ENCODE results near the gene SLC14A1. TPM values are rescaled to one million over a fixed set of nuclear protein-coding genes. Genes with fewer than 3 reads are reported as not detected.

SLC14A1 gene
- total RNA-seq, 1 donor from 2014 or later = 0.10 TPM

GRCh38 chr18:45775743-45776142 lies 51.8 kb downstream of the SLC14A1 start:
- no peak for DNase-seq (ENCODE audit: low spot score)
- no peak overlapping the region for H3K27ac Mint-ChIP-seq
- H3K36me3 Mint-ChIP-seq (ENCODE audit: low read depth) = no peaks in the 10 kb centered on the region
- H3K9me3 Mint-ChIP-seq = peaks cover 3% of the 10 kb centered on the region
- intact Hi-C loops (cut with micrococcal nuclease) = loop anchor here (5.0 kb wide), 1 partner anchor 88 kb away; no protein-coding TSS in a partner anchor
- H3K4me3 Mint-ChIP-seq = peak overlapping the region; percentile 76
- H3K4me1 Mint-ChIP-seq (ENCODE audit: low read depth) = peaks cover 15% of the 10 kb centered on the region
- peaks cover 55% of the 10 kb centered on the region for H3K27me3 Mint-ChIP-seq (ENCODE audit: insufficient read depth)

- Mint-ChIP-seq H3K27ac (no peak overlapping the region), H3K4me1 (ENCODE audit: low read depth) (peaks cover 15% of the 10 kb centered on the region), H3K36me3 (ENCODE audit: low read depth) (no peaks in the 10 kb centered on the region), H3K27me3 (ENCODE audit: insufficient read depth) (peaks cover 53% of the 10 kb centered on the region), H3K9me3 (peaks cover 3% of the 10 kb centered on the region), H3K4me3 (no peak overlapping the region)
- DNase-seq (ENCODE audit: low spot score) = no peak
- intact Hi-C loops (cut with micrococcal nuclease) = loop anchor here (5.0 kb wide), 1 partner anchor 90 kb away; no protein-coding TSS in a partner anchor
Observed at GRCh38 chr18:45777393-45777792, 53.4 kb downstream of the SLC14A1 start.

DNA sequence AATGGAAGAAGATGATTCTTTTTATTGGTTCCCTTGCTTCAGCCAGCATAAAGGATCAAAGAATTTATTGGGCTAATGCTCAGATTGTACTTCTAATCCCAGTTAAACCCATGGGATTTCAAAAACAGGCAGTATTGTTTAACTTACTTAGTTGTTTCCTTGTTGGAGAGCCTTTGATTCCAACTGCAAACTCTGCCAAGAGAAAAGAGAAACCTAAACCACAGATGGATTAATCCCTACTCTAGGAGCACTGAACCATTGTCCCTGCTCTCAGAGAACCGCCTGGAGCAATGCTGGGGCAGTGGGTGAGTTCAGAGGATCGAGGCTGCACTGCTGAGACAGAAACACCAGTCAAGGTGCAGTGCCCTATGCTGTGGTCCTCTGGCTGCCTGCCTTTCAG lies 56.6 kb downstream of the SLC14A1 start:
- Mint-ChIP-seq H3K4me3 (no peak overlapping the region), H3K27me3 (ENCODE audit: insufficient read depth) (peaks cover 31% of the 10 kb centered on the region), H3K4me1 (ENCODE audit: low read depth) (peaks cover 4% of the 10 kb centered on the region), H3K9me3 (no peaks in the 10 kb centered on the region), H3K36me3 (ENCODE audit: low read depth) (no peaks in the 10 kb centered on the region), H3K27ac (no peak overlapping the region)
- intact Hi-C loops (cut with micrococcal nuclease) = no loop called here
- no peak for DNase-seq (ENCODE audit: low spot score)

- Mint-ChIP-seq H3K36me3 (ENCODE audit: low read depth) (no peaks in the 10 kb centered on the region), H3K4me1 (ENCODE audit: low read depth) (peaks cover 5% of the 10 kb centered on the region), H3K9me3 (no peaks in the 10 kb centered on the region), H3K27me3 (ENCODE audit: insufficient read depth) (peaks cover 16% of the 10 kb centered on the region), H3K27ac (no peak overlapping the region), H3K4me3 (no peak overlapping the region)
- no peak for DNase-seq (ENCODE audit: low spot score)
- intact Hi-C loops (cut with micrococcal nuclease) = no loop called here
Observed at GRCh38 chr18:45782662-45783061, 58.7 kb downstream of the SLC14A1 start.

DNA sequence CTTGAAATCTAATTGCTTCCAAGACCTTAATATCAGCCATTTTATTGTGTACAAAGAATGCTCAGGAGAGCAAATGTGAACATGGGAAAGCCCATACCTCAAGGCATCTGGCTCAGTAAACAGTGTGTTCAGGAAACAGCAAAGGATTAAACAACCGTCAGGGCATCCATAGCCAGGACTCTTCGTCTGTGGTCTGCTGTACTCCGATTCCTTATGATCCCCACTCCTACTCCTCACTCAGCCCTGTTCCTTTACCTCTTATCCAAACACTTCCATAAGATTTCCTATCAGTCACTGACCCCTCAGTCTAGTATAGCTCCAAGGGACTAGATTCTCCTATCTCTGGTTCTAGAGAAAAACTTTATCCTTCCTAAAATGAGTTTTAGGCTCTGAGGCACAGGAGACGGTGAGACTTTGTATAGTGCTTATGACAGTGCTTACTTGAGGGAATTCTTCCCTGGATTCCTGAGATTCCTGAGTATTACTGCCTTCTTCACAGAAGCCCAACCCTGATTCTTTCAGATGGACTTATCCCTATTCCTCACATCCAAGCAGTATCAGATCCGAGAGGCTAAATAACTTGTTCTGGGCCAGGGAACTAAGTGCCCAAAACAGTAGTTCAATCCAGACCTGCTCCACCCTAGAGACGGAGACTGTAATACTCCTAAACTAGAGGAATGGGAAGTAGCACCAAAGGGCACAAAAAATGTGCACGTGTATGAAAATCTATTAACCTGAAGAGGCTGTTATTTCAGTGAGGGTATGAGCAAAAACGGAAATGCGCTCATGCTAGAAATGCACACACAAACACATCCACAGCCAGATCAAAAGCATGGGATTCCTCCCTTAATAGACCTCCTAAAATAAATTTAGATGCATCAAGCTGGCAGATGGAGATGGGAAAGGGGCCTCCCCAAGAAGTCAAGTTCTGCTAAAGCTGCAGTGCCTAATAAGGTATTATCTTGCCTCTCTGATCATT lies 59.4 kb downstream of the SLC14A1 start:
- Mint-ChIP-seq H3K27me3 (ENCODE audit: insufficient read depth) (peaks cover 14% of the 10 kb centered on the region), H3K4me3 (no peak overlapping the region), H3K27ac (no peak overlapping the region), H3K36me3 (ENCODE audit: low read depth) (no peaks in the 10 kb centered on the region), H3K9me3 (no peaks in the 10 kb centered on the region), H3K4me1 (ENCODE audit: low read depth) (peaks cover 5% of the 10 kb centered on the region)
- intact Hi-C loops (cut with micrococcal nuclease) = no loop called here
- no peak for DNase-seq (ENCODE audit: low spot score)

- no peak for DNase-seq (ENCODE audit: low spot score)
- H3K9me3 Mint-ChIP-seq = no peaks in the 10 kb centered on the region
- no peak overlapping the region for H3K27ac Mint-ChIP-seq
- no peaks in the 10 kb centered on the region for H3K36me3 Mint-ChIP-seq (ENCODE audit: low read depth)
- peaks cover 6% of the 10 kb centered on the region for H3K27me3 Mint-ChIP-seq (ENCODE audit: insufficient read depth)
- peaks cover 5% of the 10 kb centered on the region for H3K4me1 Mint-ChIP-seq (ENCODE audit: low read depth)
- intact Hi-C loops (cut with micrococcal nuclease) = no loop called here
- H3K4me3 Mint-ChIP-seq = no peak overlapping the region
Observed at GRCh38 chr18:45785134-45785533, 61.2 kb downstream of the SLC14A1 start.

- DNase-seq (ENCODE audit: low spot score) = no peak
- intact Hi-C loops (cut with micrococcal nuclease) = no loop called here
- Mint-ChIP-seq H3K27me3 (ENCODE audit: insufficient read depth) (no peaks in the 10 kb centered on the region), H3K4me3 (no peak overlapping the region), H3K4me1 (ENCODE audit: low read depth) (peaks cover 5% of the 10 kb centered on the region), H3K27ac (no peak overlapping the region), H3K36me3 (ENCODE audit: low read depth) (no peaks in the 10 kb centered on the region), H3K9me3 (no peaks in the 10 kb centered on the region)
Observed at GRCh38 chr18:45786941-45787340, 63.0 kb downstream of the SLC14A1 start.

DNA sequence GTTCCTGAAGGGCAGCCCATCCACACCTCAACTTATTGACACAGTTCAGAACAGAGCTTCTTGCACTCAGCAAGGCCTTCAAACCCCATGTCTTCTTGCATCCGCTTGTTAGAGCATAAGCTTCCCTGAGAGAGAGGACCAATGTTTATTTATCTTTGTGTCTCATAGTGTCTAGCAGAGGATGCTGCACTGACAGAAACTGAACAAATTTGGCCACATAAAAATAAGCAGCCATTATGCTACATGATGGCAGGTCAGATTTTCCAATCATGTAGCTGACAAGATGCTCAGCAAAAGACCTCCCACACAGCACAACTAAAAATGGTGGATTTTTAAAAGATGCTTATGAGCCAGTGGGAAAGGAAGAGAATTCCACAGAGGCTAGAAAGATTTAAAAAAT lies 63.4 kb downstream of the SLC14A1 start:
- H3K36me3 Mint-ChIP-seq (ENCODE audit: low read depth) = no peaks in the 10 kb centered on the region
- H3K9me3 Mint-ChIP-seq = no peaks in the 10 kb centered on the region
- H3K27ac Mint-ChIP-seq = no peak overlapping the region
- no peaks in the 10 kb centered on the region for H3K27me3 Mint-ChIP-seq (ENCODE audit: insufficient read depth)
- no peak for DNase-seq (ENCODE audit: low spot score)
- peaks cover 5% of the 10 kb centered on the region for H3K4me1 Mint-ChIP-seq (ENCODE audit: low read depth)
- no peak overlapping the region for H3K4me3 Mint-ChIP-seq
- intact Hi-C loops (cut with micrococcal nuclease) = no loop called here

DNA sequence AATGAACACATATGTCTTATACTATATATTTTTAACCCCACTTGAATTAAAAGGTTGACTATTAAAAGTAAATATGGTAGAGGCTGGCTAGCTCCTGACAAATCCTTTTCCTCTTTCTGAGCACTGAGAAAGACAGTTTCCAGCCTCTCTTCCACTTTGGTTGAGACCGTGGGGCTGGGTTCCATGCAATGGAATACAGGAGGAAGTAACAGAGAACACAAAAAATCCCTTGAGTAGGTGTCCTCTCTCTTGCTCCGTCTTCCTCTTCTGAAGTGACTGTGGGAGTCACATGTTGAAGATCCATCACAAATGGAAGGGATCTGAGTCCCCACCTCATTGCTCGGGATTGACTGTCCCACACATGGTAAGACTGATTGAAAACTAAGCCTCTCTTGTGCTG lies 64.9 kb downstream of the SLC14A1 start:
- H3K27ac Mint-ChIP-seq = no peak overlapping the region
- H3K9me3 Mint-ChIP-seq = peaks cover 4% of the 10 kb centered on the region
- H3K4me1 Mint-ChIP-seq (ENCODE audit: low read depth) = peaks cover 5% of the 10 kb centered on the region
- peaks cover 4% of the 10 kb centered on the region for H3K27me3 Mint-ChIP-seq (ENCODE audit: insufficient read depth)
- no peak for DNase-seq (ENCODE audit: low spot score)
- no peaks in the 10 kb centered on the region for H3K36me3 Mint-ChIP-seq (ENCODE audit: low read depth)
- intact Hi-C loops (cut with micrococcal nuclease) = no loop called here
- no peak overlapping the region for H3K4me3 Mint-ChIP-seq

GRCh38 chr18:45792506-45793263 lies 68.7 kb downstream of the SLC14A1 start:
- no peak for DNase-seq (ENCODE audit: low spot score)
- Mint-ChIP-seq H3K36me3 (ENCODE audit: low read depth) (no peaks in the 10 kb centered on the region), H3K4me3 (no peak overlapping the region), H3K9me3 (peaks cover 4% of the 10 kb centered on the region), H3K27ac (no peak overlapping the region), H3K27me3 (ENCODE audit: insufficient read depth) (peaks cover 6% of the 10 kb centered on the region), H3K4me1 (ENCODE audit: low read depth) (no peaks in the 10 kb centered on the region)
- intact Hi-C loops (cut with micrococcal nuclease) = no loop called here

DNA sequence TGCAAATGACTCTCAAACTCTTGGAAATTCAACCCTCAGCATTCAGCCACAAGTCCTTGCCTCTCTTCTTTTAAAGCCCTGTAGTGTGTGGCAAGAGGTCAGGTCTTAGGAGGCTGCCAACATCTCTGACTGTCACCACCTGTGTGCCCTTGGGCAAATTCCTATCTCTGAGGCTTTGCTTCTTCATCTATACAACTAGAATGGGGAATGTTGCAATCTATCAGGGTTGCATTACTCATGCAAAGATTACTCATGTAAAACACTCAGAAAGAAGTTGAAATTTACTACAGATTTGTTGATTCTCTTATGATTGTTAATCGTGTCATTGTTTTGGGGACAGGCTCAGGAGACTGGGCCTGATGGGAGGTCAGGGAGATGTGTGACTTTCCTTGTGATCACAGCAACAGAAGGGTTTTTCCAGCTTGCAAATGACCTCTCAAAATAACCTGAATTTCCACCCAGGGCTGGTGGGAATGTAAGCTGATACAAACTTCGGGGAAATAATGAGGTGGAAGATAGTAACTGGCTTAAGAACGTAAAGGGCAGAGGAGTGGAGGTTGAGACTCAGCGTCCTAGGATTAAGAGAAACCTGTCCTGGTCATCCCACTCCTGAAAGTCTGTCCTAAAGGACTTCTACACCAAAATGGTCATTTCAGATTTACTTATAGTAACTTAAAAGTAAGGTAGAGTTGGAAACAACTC lies 69.4 kb downstream of the SLC14A1 start:
- no peak overlapping the region for H3K4me3 Mint-ChIP-seq
- H3K27me3 Mint-ChIP-seq (ENCODE audit: insufficient read depth) = peaks cover 7% of the 10 kb centered on the region
- no peaks in the 10 kb centered on the region for H3K4me1 Mint-ChIP-seq (ENCODE audit: low read depth)
- H3K36me3 Mint-ChIP-seq (ENCODE audit: low read depth) = no peaks in the 10 kb centered on the region
- no peak for DNase-seq (ENCODE audit: low spot score)
- H3K27ac Mint-ChIP-seq = no peak overlapping the region
- H3K9me3 Mint-ChIP-seq = peaks cover 4% of the 10 kb centered on the region
- intact Hi-C loops (cut with micrococcal nuclease) = no loop called here

GRCh38 chr18:45801416-45802004 lies 77.5 kb downstream of the SLC14A1 start:
- Mint-ChIP-seq H3K4me3 (no peak overlapping the region), H3K36me3 (ENCODE audit: low read depth) (peaks cover 3% of the 10 kb centered on the region), H3K27ac (no peak overlapping the region), H3K4me1 (ENCODE audit: low read depth) (peaks cover 9% of the 10 kb centered on the region), H3K27me3 (ENCODE audit: insufficient read depth) (peaks cover 1% of the 10 kb centered on the region), H3K9me3 (peaks cover 17% of the 10 kb centered on the region)
- intact Hi-C loops (cut with micrococcal nuclease) = no loop called here
- no peak for DNase-seq (ENCODE audit: low spot score)

Data from activated T-helper 1 cell treated with anti-CD3 and anti-CD28 coated beads, Interleukin-12 subunit alpha, Interleukin-12 subunit beta, Interleukin-2, Interleukin-4 antibody, amounts not matched to agents 30 ng/mL and 10 ng/mL and 1 ng/mL, durations not matched to agents 14 hours and 24 hours and 36 hours (primary cell).